ENCODE data around the gene DGKA.

Gene DGKA

GRCh38 chr12:55927588-55928502 is 3.1 kb upstream of the DGKA start, which contains the start of gene PYM1:
Gene PYM1, minus strand, starts transcription at chr12:55927894. Its CDS starts 133 bp downstream, at chr12:55927761.
- CTCF ChIA-PET, result interaction anchor here (1.0 to 5.6 kb wide), 17 partner anchors 10 to 190 kb away, joined by 3 to 92 read pairs (median 9); partner anchors contain the start of genes DNAJC14, MMP19, ORMDL2 and SARNP
- POLR2A ChIA-PET, result interaction anchor here (0.5 to 0.7 kb wide), 2 partner anchors 41 to 122 kb away, joined by 3 read pairs; no protein-coding TSS in a partner anchor
- DNase-seq (ENCODE audit: low read depth, low spot score), result no peak

GRCh38 chr12:55929306-55929791 is 1.6 kb upstream of the DGKA start:
- DNase-seq (ENCODE audit: low read depth, low spot score), result no peak
- H3K4me3 ChIP-seq (ENCODE audit: low read depth, low read length), result no peak overlapping the region
- CTCF ChIA-PET, result interaction anchor here (1.2 to 8.3 kb wide), 10 partner anchors 9 to 191 kb away, joined by 3 to 92 read pairs (median 6); partner anchors contain the start of genes DNAJC14, ORMDL2 and SARNP
- POLR2A ChIA-PET, result no interaction called here
- TF ChIP-seq CTCF (IDR thresholded peaks at IDR 0.05; ENCODE audit: insufficient read depth, low read length, missing control alignments), result no peak

More at GRCh38 chr12:55927588-55928502, 3.1 kb upstream of the DGKA start, which contains the start of gene PYM1:
- H3K4me3 ChIP-seq (ENCODE audit: low read depth, low read length), result peak within 1 kb of the TSS; percentile 84
- no peak for TF ChIP-seq CTCF (IDR thresholded peaks at IDR 0.05; ENCODE audit: insufficient read depth, low read length, missing control alignments)

- no peak for DNase-seq (ENCODE audit: low read depth, low spot score)
- ChIA-PET POLR2A (interaction anchor here (0.6 to 1.1 kb wide), 4 partner anchors 9 to 114 kb away, joined by 3 to 5 read pairs (median 3); partner anchors contain the start of genes ORMDL2, RAB5B and SARNP), CTCF (interaction anchor here (0.7 to 8.3 kb wide), 13 partner anchors 8 to 192 kb away, joined by 3 to 69 read pairs (median 6); partner anchors contain the start of genes GDF11, ORMDL2, SARNP and SUOX)
- H3K4me3 ChIP-seq (ENCODE audit: low read depth, low read length), result peak overlapping the region; percentile 83
- TF ChIP-seq CTCF (IDR thresholded peaks at IDR 0.05; ENCODE audit: insufficient read depth, low read length, missing control alignments), result no peak
These were observed 386 bp downstream of the DGKA start for GRCh38 chr12:55931317-55931779.

GRCh38 chr12:55931780-55932550 is 1.0 kb downstream of the DGKA start:
- H3K4me3 ChIP-seq (ENCODE audit: low read depth, low read length), result peak overlapping the region; percentile 83
- ChIA-PET POLR2A (interaction anchor here (0.6 to 1.1 kb wide), 4 partner anchors 8 to 114 kb away, joined by 3 to 5 read pairs (median 3); partner anchors contain the start of genes ORMDL2, RAB5B and SARNP), CTCF (interaction anchor here (0.7 to 11.1 kb wide), 15 partner anchors 8 to 193 kb away, joined by 3 to 206 read pairs (median 10); partner anchors contain the start of genes GDF11, MMP19, ORMDL2 and SARNP)
- no peak for DNase-seq (ENCODE audit: low read depth, low spot score)
- TF ChIP-seq CTCF (IDR thresholded peaks at IDR 0.05; ENCODE audit: insufficient read depth, low read length, missing control alignments), result no peak

- no peak for DNase-seq (ENCODE audit: low read depth, low spot score)
- POLR2A ChIA-PET, result interaction anchor here (0.7 to 1.2 kb wide), 3 partner anchors 85 to 121 kb away, joined by 3 to 7 read pairs (median 3); partner anchors contain the start of gene DNAJC14
- CTCF ChIA-PET, result interaction anchor here (1.5 to 11.1 kb wide), 8 partner anchors 10 to 193 kb away, joined by 4 to 206 read pairs (median 12); partner anchors contain the start of genes GDF11, MMP19, ORMDL2 and SARNP
- TF ChIP-seq CTCF (IDR thresholded peaks at IDR 0.05; ENCODE audit: insufficient read depth, low read length, missing control alignments), result no peak
- peak overlapping the region; percentile 83 for H3K4me3 ChIP-seq (ENCODE audit: low read depth, low read length)
These were observed 1.6 kb downstream of the DGKA start for GRCh38 chr12:55932551-55932910.
